K562 (cell line): ENCODE measurements around the gene PLEKHA7.

Source experiments
- BDP1 ChIP-seq: IDR thresholded peaks from 3 replicates; pipeline ENCODE4 v1.6.1; 2011; ENCODE audit not compliant: insufficient read length, insufficient read depth
- CTCF ChIP-seq, 3 experiments: IDR thresholded peaks in 2 of 3; conservative IDR thresholded peaks in 1 of 3; 2 replicates each; pipeline ENCODE4 v1.5.1; 2011 to 2012; ENCODE audit warnings: low read length in 3 of 3, mild to moderate bottlenecking in 3 of 3, control low read depth in 2 of 3, improper control_type of control experiment in 1 of 3, inconsistent platforms in 1 of 3, low read depth in 1 of 3, mixed read lengths in 1 of 3, moderate library complexity in 1 of 3; ENCODE audit not compliant: insufficient read depth in 2 of 3
- ESRRA ChIP-seq: fragments of 450-650 bp; IDR thresholded peaks from 2 replicates; pipeline ENCODE4 v1.6.1; 2014; ENCODE audit warnings: low read depth, mild to moderate bottlenecking, moderate library complexity, borderline replicate concordance
- GABPA ChIP-seq: fragments of 200-800 bp; sonication (Bioruptor generic); conservative IDR thresholded peaks from 2 replicates; pipeline ENCODE4 v1.6.1; 2016; ENCODE audit warnings: low read depth, missing genetic modification characterization, missing compliant biosample characterization
- HINFP ChIP-seq: fragments of 450-650 bp; conservative IDR thresholded peaks from 2 replicates; pipeline ENCODE4 v1.6.1; 2016; ENCODE audit warnings: missing genetic modification characterization, low read depth, mild to moderate bottlenecking, control low read depth, missing compliant biosample characterization
- HNRNPUL1 ChIP-seq: fragments of 200-400 bp; formaldehyde crosslinking; IDR thresholded peaks from 2 replicates; pipeline ENCODE4 v1.6.1; 2017; ENCODE audit warnings: low read length
- KLF1 ChIP-seq: fragments of 450-650 bp; IDR thresholded peaks from 2 replicates; pipeline ENCODE4 v1.6.1; 2016; ENCODE audit warnings: missing genetic modification characterization, missing compliant biosample characterization
- MXI1 ChIP-seq: IDR thresholded peaks from 2 replicates; pipeline ENCODE4 v1.6.1; 2011; ENCODE audit warnings: low read depth, mild to moderate bottlenecking, improper control_type of control experiment, low read length
- RBM34 ChIP-seq: fragments of 200-400 bp; formaldehyde crosslinking; IDR thresholded peaks from 2 replicates; pipeline ENCODE4 v1.6.1; 2018; ENCODE audit warnings: low read length, borderline replicate concordance; ENCODE audit not compliant: insufficient read depth
- RFX1 ChIP-seq: fragments of 450-650 bp; IDR thresholded peaks from 2 replicates; pipeline ENCODE4 v1.6.1; 2016; ENCODE audit warnings: mild to moderate bottlenecking, moderate library complexity
- TRIM24 ChIP-seq, 2 experiments: fragments of 450-650 bp; IDR thresholded peaks; 2 replicates each; pipeline ENCODE4 v1.6.1; 2016
- ZNF384 ChIP-seq: IDR thresholded peaks from 2 replicates; pipeline ENCODE4 v1.6.1; 2012; ENCODE audit warnings: low read depth, low read length, improper control_type of control experiment

GRCh38 chr11:16905375-16905774, 108.8 kb downstream of the PLEKHA7 start:
- TF ChIP-seq TRIM24 (IDR thresholded peaks at IDR 0.05), result no peak
- TF ChIP-seq BDP1, result no peak
- TF ChIP-seq MXI1, result no peak
- TF ChIP-seq CTCF (IDR thresholded peaks at IDR 0.05 in 2 of 3, conservative IDR thresholded peaks at IDR 0.05 in 1 of 3; ENCODE audit: insufficient read depth in 2 of 3, low read depth in 1 of 3, low read length in 3 of 3), result no peak
- no peak for TF ChIP-seq ZNF384
- no peak for TF ChIP-seq HNRNPUL1
- no peak for TF ChIP-seq ESRRA
- TF ChIP-seq RFX1, result no peak
- no peak for TF ChIP-seq KLF1
- TF ChIP-seq HINFP, result no peak
- TF ChIP-seq RBM34, result no peak
- TF ChIP-seq GABPA (tag), result no peak
